ENCODE results near the gene RABGAP1L. TPM values are rescaled to one million over a fixed set of nuclear protein-coding genes. Genes with fewer than 3 reads are reported as not detected.

The RABGAP1L gene
- total RNA-seq, 1 experiment from 2014 or later: 29.3 TPM

DNA sequence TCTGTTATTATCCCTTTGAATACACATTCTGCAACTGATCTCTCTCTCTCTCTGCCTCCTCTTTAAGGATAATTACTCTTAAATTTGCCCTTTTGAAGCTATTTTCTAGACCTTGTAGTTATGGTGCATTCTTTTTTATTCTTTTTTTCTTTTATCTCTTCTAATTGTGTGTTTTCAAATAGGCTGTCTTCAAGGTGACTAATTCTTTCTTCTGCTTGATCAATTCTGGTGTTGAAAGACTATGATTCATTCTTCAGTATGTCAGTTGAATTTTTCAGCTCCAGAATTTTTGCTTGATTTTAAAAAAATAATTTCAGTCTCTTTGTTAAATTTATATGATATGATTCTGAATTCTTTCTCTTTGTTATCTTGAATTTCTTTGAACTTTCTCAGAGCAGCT lies 192.8 kb downstream of the RABGAP1L start:
- H3K9me2 ChIP-seq (ENCODE audit: insufficient read depth): no peaks in the 10 kb centered on the region
- H2AFZ ChIP-seq (ENCODE audit: low read depth, low read length, poor library complexity, severe bottlenecking): no peak overlapping the region
- no TSS peak for BruUV-seq (replicated peaks)
- no peaks in the 10 kb centered on the region; a peak in 1 of 4 replicates for H3K4me1 ChIP-seq (ENCODE audit: control insufficient read depth in 1 of 2, insufficient read depth in 2 of 2, low read length in 2 of 2)
- no peaks in the 10 kb centered on the region for H4K20me1 ChIP-seq (ENCODE audit: insufficient read depth)
- H3K79me2 ChIP-seq (ENCODE audit: insufficient read depth, low read length): no peaks in the 10 kb centered on the region
- ChIA-PET RAD21 (ENCODE audit: low non-redundant PET in 1 of 2, low total read pairs in 2 of 2, uncharacterized antibody in 2 of 2, unreplicated experiment in 2 of 2) (no interaction called here), POLR2A (no interaction called here), CTCF (no interaction called here)
- no peaks in the 10 kb centered on the region for H3K36me3 ChIP-seq (ENCODE audit: control insufficient read depth in 1 of 2, insufficient read depth in 2 of 2, low read length in 2 of 2)
- no peaks in the 10 kb centered on the region for H3K9me3 ChIP-seq (ENCODE audit: control insufficient read depth in 1 of 2, insufficient read depth in 1 of 2, low read depth in 1 of 2, low read length in 2 of 2)
- DNase-seq (ENCODE audit: low read depth, low spot score): no peak
- no peak overlapping the region for H3K4me3 ChIP-seq (replicated peaks in 1 of 2; ENCODE audit: low read depth in 1 of 2, low read length in 2 of 2)
- no peaks in the 10 kb centered on the region for H3K27me3 ChIP-seq (ENCODE audit: insufficient read depth, low read length)
- intact Hi-C loops (cut with micrococcal nuclease): no loop called here
- H3K27ac ChIP-seq (ENCODE audit: low read depth, low read length): no peak overlapping the region
- TF ChIP-seq EZH2phosphoT487 (IDR thresholded peaks at IDR 0.05; ENCODE audit: borderline replicate concordance) (no peak), FOSL1 (IDR thresholded peaks at IDR 0.05; ENCODE audit: low read depth) (peak; percentile 9; the same call in 1 of the 2 replicates), CBX3 (IDR thresholded peaks at IDR 0.05; ENCODE audit: low read depth) (no peak), SRF (IDR thresholded peaks at IDR 0.05; ENCODE audit: low read depth) (no peak)
- ATAC-seq: no peak
- no peak overlapping the region for H3K9ac ChIP-seq (ENCODE audit: low read length)
- no peak overlapping the region for H3K4me2 ChIP-seq (ENCODE audit: low read length)

DNA sequence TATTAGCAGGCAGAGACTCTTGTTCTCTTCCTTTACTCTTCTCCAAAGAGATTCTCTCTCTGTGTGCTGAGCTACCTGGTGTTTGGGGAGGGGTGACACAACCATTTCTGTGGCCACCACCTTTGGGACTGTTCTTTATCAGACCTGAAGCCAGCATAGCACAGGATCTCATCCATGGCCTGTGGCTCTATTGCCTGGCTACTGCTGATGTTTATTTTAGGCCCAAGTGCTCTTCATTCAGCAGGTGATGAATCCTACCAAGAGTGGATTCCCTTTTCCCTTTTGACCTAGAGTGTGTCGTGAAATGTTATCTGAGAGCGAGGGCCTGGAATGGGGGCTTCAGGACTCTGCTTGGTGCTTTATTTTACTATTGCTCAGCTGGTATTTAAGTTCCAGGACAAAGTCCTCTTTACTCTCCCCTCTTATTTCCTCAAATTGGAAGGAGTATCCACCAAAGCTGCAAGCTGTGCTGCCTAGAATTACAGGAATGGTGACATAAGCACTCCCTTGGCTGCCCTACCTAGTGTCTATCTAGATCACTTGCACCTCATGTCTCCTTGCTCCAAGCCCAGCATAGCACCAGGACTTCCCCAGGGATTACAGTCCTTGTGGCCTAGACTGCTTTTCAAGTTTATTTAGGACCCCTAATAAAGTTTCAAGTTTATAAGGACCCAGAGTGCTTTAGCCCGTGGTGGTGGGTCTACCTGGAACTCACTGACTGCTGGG lies 193.7 kb downstream of the RABGAP1L start:
- H3K9ac ChIP-seq (ENCODE audit: low read length): no peak overlapping the region
- CTCF ChIA-PET: no interaction called here
- no TSS peak for BruUV-seq (replicated peaks)

More for the DNA sequence above, 193.7 kb downstream of the RABGAP1L start:
- Histone ChIP-seq H4K20me1 (ENCODE audit: insufficient read depth) (no peaks in the 10 kb centered on the region), H2AFZ (ENCODE audit: low read depth, low read length, poor library complexity, severe bottlenecking) (no peak overlapping the region), H3K4me2 (ENCODE audit: low read length) (no peak overlapping the region), H3K27me3 (ENCODE audit: insufficient read depth, low read length) (no peaks in the 10 kb centered on the region), H3K9me3 (ENCODE audit: control insufficient read depth in 1 of 2, insufficient read depth in 1 of 2, low read depth in 1 of 2, low read length in 2 of 2) (no peaks in the 10 kb centered on the region), H3K27ac (ENCODE audit: low read depth, low read length) (no peak overlapping the region), H3K9me2 (ENCODE audit: insufficient read depth) (no peaks in the 10 kb centered on the region), H3K79me2 (ENCODE audit: insufficient read depth, low read length) (no peaks in the 10 kb centered on the region), H3K36me3 (ENCODE audit: control insufficient read depth in 1 of 2, insufficient read depth in 2 of 2, low read length in 2 of 2) (no peaks in the 10 kb centered on the region), H3K4me1 (ENCODE audit: control insufficient read depth in 1 of 2, insufficient read depth in 2 of 2, low read length in 2 of 2) (no peaks in the 10 kb centered on the region; a peak in 1 of 4 replicates), H3K4me3 (replicated peaks in 1 of 2; ENCODE audit: low read depth in 1 of 2, low read length in 2 of 2) (no peak overlapping the region)
- intact Hi-C loops (cut with micrococcal nuclease): no loop called here
- TF ChIP-seq, protein P1, sequence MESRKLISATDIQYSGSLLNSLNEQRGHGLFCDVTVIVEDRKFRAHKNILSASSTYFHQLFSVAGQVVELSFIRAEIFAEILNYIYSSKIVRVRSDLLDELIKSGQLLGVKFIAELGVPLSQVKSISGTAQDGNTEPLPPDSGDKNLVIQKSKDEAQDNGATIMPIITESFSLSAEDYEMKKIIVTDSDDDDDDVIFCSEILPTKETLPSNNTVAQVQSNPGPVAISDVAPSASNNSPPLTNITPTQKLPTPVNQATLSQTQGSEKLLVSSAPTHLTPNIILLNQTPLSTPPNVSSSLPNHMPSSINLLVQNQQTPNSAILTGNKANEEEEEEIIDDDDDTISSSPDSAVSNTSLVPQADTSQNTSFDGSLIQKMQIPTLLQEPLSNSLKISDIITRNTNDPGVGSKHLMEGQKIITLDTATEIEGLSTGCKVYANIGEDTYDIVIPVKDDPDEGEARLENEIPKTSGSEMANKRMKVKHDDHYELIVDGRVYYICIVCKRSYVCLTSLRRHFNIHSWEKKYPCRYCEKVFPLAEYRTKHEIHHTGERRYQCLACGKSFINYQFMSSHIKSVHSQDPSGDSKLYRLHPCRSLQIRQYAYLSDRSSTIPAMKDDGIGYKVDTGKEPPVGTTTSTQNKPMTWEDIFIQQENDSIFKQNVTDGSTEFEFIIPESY (IDR thresholded peaks at IDR 0.05; ENCODE audit: extremely low read depth, insufficient replicate concordance, low read length): no peak
- TF ChIP-seq POLR2AphosphoS5 (IDR thresholded peaks at IDR 0.05; ENCODE audit: low read depth, low read length) (no peak), EZH2 (IDR thresholded peaks at IDR 0.05) (no peak), ZFX (IDR thresholded peaks at IDR 0.05) (no peak)
- TF ChIP-seq, protein P2, sequence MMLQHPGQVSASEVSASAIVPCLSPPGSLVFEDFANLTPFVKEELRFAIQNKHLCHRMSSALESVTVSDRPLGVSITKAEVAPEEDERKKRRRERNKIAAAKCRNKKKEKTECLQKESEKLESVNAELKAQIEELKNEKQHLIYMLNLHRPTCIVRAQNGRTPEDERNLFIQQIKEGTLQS (IDR thresholded peaks at IDR 0.05): no peak
- ChIA-PET POLR2A (no interaction called here), RAD21 (ENCODE audit: low non-redundant PET in 1 of 2, low total read pairs in 2 of 2, uncharacterized antibody in 2 of 2, unreplicated experiment in 2 of 2) (no interaction called here)
- ATAC-seq (no peak), DNase-seq (ENCODE audit: low read depth, low spot score) (no peak)

Data from HCT116 (cell line).